Lung (tissue), 12 donors: ENCODE measurements around the gene PDLIM1. TPM values are rescaled to one million over a fixed set of nuclear protein-coding genes. Genes with fewer than 3 reads are reported as not detected.

Experiments used
- ATAC-seq: fragments of 200-7000 bp; cut with Tn5 transposase; one replicate; pipeline ENCODE4 v1.9.1; 2020; ENCODE audit warnings: moderate number of reproducible peaks; ENCODE audit not compliant: insufficient read depth, low FRiP score
- DNase-seq, 3 donors: peaks; one replicate each; pipeline ENCODE4 v3.0.0-alpha.2; 2013 to 2017
- H3K27ac ChIP-seq, 2 donors: one replicate each; pipeline ENCODE4 v1.5.1; 2013; ENCODE audit warnings: mild to moderate bottlenecking in 2 of 2, moderate library complexity in 2 of 2, control low read depth in 1 of 2, inconsistent platforms in 1 of 2, low read depth in 1 of 2, low read length in 1 of 2
- H3K27me3 ChIP-seq, 3 donors: one replicate each; pipeline ENCODE4 v1.5.1; 2013; ENCODE audit warnings: low read length in 2 of 3; ENCODE audit not compliant: control insufficient read depth in 3 of 3, insufficient read depth in 3 of 3
- H3K36me3 ChIP-seq, 4 donors: one replicate each; pipeline ENCODE4 v1.5.1; 2013; ENCODE audit warnings: low read length in 4 of 4, mild to moderate bottlenecking in 1 of 4, moderate library complexity in 1 of 4; ENCODE audit not compliant: control insufficient read depth in 4 of 4, insufficient read depth in 4 of 4
- H3K4me1 ChIP-seq, 5 donors: one replicate each; pipeline ENCODE4 v1.5.1; 2013; ENCODE audit warnings: low read length in 5 of 5, mild to moderate bottlenecking in 2 of 5, moderate library complexity in 1 of 5; ENCODE audit not compliant: control insufficient read depth in 5 of 5, insufficient read depth in 5 of 5
- H3K4me3 ChIP-seq: one replicate; pipeline ENCODE4 v1.5.1; 2013; ENCODE audit warnings: mild to moderate bottlenecking, control low read depth, moderate library complexity
- H3K9ac ChIP-seq, 2 donors: one replicate each; pipeline ENCODE4 v1.5.1; 2013; ENCODE audit warnings: low read length in 2 of 2, control low read depth in 1 of 2; ENCODE audit not compliant: insufficient read depth in 1 of 2
- H3K9me3 ChIP-seq, 4 donors: one replicate each; pipeline ENCODE4 v1.5.1; 2013; ENCODE audit warnings: low read length in 3 of 4, mild to moderate bottlenecking in 1 of 4, moderate library complexity in 1 of 4; ENCODE audit not compliant: control insufficient read depth in 4 of 4, insufficient read depth in 3 of 4
- WGBS, 2 donors: extraction: QIAGEN DNeasy Blood & Tissue Kit; methylation state at CpG; one replicate each; pipeline ENCODE4 v1.1.7; 2013; 5-methylcytosine and 5-hydroxymethylcytosine counted together
- polyA plus RNA-seq, 2 donors: library from polyadenylated mRNA; stranded (reverse); fragments of 200-250 nt; gene quantifications; one replicate each; pipeline ENCODE4 v1.2.1, GENCODE V29; 2013
- total RNA-seq, 2 donors: library from RNA; depleted of rRNA in 1 of 2; stranded (reverse); fragments of >200 nt in 1 of 2; gene quantifications; one replicate each; pipeline ENCODE4 v1.2.1, GENCODE V29; 2014 to 2021
- TF ChIP-seq, protein P1 (sequence below): IDR thresholded peaks from 2 replicates; pipeline ENCODE4 v1.5.1; 2012; ENCODE audit warnings: mild to moderate bottlenecking; ENCODE audit errors: control extremely low read depth, extremely low read depth
- donor health status: control.
- donor health status: control.
- donor health status: Bipolar disorder and iron deficiency.
- donor health status: healthy.
- donor health status: DM: yes; HTN: yes; CAD: no.

PDLIM1 gene
- total and polyA plus RNA-seq, 4 donors: 61.4 to 243 (median 178) TPM

DNA sequence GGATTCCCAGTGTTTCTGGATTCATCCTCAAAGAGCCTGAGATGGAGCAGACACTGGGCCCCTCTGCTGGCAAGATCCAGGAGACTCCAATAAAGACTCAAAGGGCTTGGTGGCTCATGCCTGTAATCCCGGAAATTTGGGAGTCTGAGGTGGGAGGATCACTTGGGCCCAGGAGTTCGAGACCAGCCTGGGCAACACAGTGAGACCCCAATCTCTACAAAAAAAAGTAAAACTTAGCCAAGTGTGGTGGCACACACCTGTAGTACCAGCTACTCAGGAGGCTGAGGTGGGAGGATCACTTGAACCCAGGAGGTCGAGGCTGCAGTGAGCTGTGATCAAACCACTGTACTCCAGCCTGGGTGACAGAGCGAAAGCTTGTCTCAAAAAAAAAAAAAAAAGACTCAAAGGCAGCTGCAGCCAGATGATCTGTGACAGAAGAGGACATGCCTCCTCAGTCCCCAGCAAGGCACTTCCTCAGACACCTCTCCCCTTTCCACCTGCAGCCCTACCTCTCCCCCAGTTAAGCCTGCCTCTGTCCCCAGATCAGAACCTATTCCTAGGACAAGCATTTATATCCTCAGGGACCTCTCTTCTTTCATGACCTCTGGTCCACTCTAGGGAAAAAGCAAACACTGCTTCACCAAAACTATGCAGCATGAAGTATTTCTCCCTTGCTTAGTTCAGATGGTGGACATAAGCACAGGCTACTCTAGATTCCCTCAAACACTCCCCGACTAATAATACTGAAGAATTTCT lies 27.9 kb downstream of the PDLIM1 start:
- H3K27me3 ChIP-seq: no peaks in the 10 kb centered on the region
- no peaks in the 10 kb centered on the region for H3K9me3 ChIP-seq
- no peak for ATAC-seq
- peaks cover 0 to 31% (median 18%) of the 10 kb centered on the region in 5 donors for H3K4me1 ChIP-seq
- peak overlapping the region in 1 of 2 donors; percentile 54 for H3K27ac ChIP-seq
- peaks cover 3 to 23% (median 14%) of the 10 kb centered on the region in 4 donors for H3K36me3 ChIP-seq
- WGBS, 2 donors: 68 to 72% methylated on average over 5 of the region's 5 CpGs
- no peak for DNase-seq
- TF ChIP-seq, protein P1, sequence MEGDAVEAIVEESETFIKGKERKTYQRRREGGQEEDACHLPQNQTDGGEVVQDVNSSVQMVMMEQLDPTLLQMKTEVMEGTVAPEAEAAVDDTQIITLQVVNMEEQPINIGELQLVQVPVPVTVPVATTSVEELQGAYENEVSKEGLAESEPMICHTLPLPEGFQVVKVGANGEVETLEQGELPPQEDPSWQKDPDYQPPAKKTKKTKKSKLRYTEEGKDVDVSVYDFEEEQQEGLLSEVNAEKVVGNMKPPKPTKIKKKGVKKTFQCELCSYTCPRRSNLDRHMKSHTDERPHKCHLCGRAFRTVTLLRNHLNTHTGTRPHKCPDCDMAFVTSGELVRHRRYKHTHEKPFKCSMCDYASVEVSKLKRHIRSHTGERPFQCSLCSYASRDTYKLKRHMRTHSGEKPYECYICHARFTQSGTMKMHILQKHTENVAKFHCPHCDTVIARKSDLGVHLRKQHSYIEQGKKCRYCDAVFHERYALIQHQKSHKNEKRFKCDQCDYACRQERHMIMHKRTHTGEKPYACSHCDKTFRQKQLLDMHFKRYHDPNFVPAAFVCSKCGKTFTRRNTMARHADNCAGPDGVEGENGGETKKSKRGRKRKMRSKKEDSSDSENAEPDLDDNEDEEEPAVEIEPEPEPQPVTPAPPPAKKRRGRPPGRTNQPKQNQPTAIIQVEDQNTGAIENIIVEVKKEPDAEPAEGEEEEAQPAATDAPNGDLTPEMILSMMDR: no peak
- no peak overlapping the region for H3K9ac ChIP-seq
- no peak overlapping the region for H3K4me3 ChIP-seq

DNA sequence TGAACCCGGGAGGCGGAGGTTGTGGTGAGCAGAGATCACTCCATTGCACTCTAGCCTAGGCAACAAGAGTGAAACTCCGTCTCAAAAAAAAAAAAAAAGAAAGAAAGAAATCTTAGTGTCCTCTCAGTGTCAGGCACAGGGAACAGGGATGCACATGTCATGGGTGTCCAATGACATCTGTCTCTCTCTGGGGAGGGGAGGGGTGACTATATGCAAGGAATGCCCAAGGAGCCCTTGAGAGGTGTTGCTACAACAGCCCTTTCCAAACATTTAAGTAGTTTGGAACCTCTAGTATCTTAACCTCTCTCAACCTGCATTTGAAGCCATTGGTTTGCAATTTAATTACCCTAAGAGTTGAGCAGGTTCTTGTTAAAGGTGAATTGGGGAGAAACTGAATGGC lies 28.9 kb downstream of the PDLIM1 start:
- H3K36me3 ChIP-seq: peaks cover 4 to 26% (median 19%) of the 10 kb centered on the region in 4 donors
- 95% methylated on average over 3 of the region's 3 CpGs for WGBS, 2 donors
- DNase-seq (no peak), ATAC-seq (no peak)
- peaks cover 0 to 31% (median 18%) of the 10 kb centered on the region in 5 donors for H3K4me1 ChIP-seq
- TF ChIP-seq, protein P1: no peak
- H3K27ac ChIP-seq: no peak overlapping the region
- H3K4me3 ChIP-seq: no peak overlapping the region
- no peaks in the 10 kb centered on the region for H3K9me3 ChIP-seq
- H3K9ac ChIP-seq: no peak overlapping the region
- no peaks in the 10 kb centered on the region for H3K27me3 ChIP-seq

DNA sequence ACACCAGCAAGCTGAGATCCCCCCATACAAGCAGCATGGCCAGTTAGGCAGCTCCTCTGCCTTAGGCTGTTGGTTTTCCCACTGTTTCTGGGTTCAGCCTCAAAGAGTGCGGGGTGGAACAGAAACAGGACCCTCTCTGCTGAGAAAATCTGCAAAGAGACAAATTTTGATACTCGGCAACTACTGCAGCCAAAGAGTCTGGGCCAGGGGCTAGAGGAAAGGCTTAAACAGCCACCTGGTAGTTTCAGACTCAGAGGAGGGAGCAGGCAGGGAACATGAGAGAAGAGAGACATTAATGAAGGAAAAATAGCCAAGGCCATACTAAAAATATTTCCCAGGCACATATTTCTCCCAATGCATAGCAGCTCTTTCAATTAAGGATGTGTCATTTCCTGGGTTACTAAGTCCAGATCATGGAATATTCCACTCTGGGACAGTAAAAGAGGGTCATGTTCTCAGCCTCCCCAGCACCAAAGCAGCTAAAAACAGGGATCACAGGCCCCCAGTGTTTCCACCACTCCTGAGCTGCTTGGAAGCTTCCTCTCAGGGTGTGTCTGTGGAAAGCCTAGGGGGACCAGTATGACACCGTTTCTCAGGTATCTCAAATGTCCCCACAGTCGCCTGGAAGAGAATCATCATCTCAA lies 29.8 kb downstream of the PDLIM1 start:
- DNase-seq: no peak
- Histone ChIP-seq H3K36me3 (peaks cover 4 to 26% (median 21%) of the 10 kb centered on the region in 4 donors), H3K27ac (peak overlapping the region; percentile 47 to 81), H3K4me3 (no peak overlapping the region), H3K9me3 (peaks cover 0 to 4% (median 0%) of the 10 kb centered on the region in 4 donors), H3K4me1 (peaks cover 0 to 23% (median 16%) of the 10 kb centered on the region in 5 donors), H3K9ac (no peak overlapping the region), H3K27me3 (no peaks in the 10 kb centered on the region)
- ATAC-seq: no peak
- TF ChIP-seq, protein P1: no peak
- WGBS, 2 donors: 80 to 87% methylated on average over 4 of the region's 4 CpGs
